Tibial artery (tissue), 4 donors: ENCODE data around the gene MUC5B.

ENCODE experiments used
- DNase-seq, 2 donors: peaks; one replicate each; pipeline ENCODE4 v3.0.0-alpha.2; 2019
- H3K27ac ChIP-seq, 2 donors: fragments of 200-600 bp; sonication (generic) in 1 of 2; 1 replicate in 1 of 2; 2 replicates in 1 of 2; pipeline ENCODE4 v1.5.1; 2018 to 2019; ENCODE audit warnings: mild to moderate bottlenecking in 1 of 2
- H3K27me3 ChIP-seq, 2 donors: fragments of 200-600 bp; sonication (generic) in 1 of 2; one replicate each; pipeline versions ENCODE4 v1.5.1 to v1.6.0; 2016 to 2019
- H3K36me3 ChIP-seq, 3 donors: fragments of 200-600 bp; sonication (generic) in 2 of 3; one replicate each; pipeline ENCODE4 v1.5.1; 2016 to 2019; ENCODE audit warnings: mild to moderate bottlenecking in 2 of 3
- H3K4me1 ChIP-seq, 4 donors: fragments of 200-600 bp; sonication (generic) in 2 of 4; 1 replicate in 3 of 4; 2 replicates in 1 of 4; pipeline ENCODE4 v1.5.1; 2016 to 2019
- H3K4me3 ChIP-seq, 2 donors: fragments of 200-600 bp; sonication (generic) in 1 of 2; 1 replicate in 1 of 2; 2 replicates in 1 of 2; pipeline ENCODE4 v1.5.1; 2018 to 2019; ENCODE audit warnings: mild to moderate bottlenecking in 2 of 2
- H3K9me3 ChIP-seq, 3 donors: fragments of 200-600 bp; sonication (generic) in 1 of 3; one replicate each; pipeline ENCODE4 v1.5.1; 2016 to 2019
- intact Hi-C: fragments of 100-400 bp; cut with DNase I; formaldehyde crosslinking; loops from one replicate; pipeline ENCODE4 v1.15.0; 2023; ENCODE audit warnings: low total_unique reads
- TF ChIP-seq, protein P1 (sequence below), 2 experiments: fragments of 200-600 bp in 1 of 2; fragments of 450-650 bp in 1 of 2; IDR thresholded peaks; one replicate each; pipeline ENCODE4 v1.5.1; 2017 to 2019; ENCODE audit warnings: antibody characterized with exemption in 2 of 2, mild to moderate bottlenecking in 1 of 2, moderate library complexity in 1 of 2

Gene MUC5B

DNA sequence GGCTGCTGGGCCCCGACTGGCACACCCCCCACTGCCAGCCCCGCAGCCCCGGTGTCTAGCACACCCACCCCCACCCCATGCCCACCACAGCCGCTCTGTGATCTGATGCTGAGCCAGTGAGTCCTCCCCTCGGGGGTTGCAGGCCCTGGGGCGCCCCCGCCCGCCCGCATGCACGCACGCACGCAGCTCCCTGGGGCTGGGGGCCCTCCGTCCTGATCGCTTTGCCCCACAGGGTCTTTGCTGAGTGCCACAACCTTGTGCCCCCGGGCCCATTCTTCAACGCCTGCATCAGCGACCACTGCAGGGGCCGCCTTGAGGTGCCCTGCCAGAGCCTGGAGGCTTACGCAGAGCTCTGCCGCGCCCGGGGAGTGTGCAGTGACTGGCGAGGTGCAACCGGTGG lies 32.3 kb downstream of the MUC5B start:
- H3K4me1 ChIP-seq = no peaks in the 10 kb centered on the region
- no peak for DNase-seq
- intact Hi-C loops = no loop called here
- H3K27ac ChIP-seq = no peak overlapping the region
- H3K27me3 ChIP-seq = peaks cover 0 to 10% of the 10 kb centered on the region in 2 donors
- TF ChIP-seq, protein P1, sequence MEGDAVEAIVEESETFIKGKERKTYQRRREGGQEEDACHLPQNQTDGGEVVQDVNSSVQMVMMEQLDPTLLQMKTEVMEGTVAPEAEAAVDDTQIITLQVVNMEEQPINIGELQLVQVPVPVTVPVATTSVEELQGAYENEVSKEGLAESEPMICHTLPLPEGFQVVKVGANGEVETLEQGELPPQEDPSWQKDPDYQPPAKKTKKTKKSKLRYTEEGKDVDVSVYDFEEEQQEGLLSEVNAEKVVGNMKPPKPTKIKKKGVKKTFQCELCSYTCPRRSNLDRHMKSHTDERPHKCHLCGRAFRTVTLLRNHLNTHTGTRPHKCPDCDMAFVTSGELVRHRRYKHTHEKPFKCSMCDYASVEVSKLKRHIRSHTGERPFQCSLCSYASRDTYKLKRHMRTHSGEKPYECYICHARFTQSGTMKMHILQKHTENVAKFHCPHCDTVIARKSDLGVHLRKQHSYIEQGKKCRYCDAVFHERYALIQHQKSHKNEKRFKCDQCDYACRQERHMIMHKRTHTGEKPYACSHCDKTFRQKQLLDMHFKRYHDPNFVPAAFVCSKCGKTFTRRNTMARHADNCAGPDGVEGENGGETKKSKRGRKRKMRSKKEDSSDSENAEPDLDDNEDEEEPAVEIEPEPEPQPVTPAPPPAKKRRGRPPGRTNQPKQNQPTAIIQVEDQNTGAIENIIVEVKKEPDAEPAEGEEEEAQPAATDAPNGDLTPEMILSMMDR (IDR thresholded peaks at IDR 0.05) = no peak
- H3K9me3 ChIP-seq = no peaks in the 10 kb centered on the region
- H3K36me3 ChIP-seq = no peaks in the 10 kb centered on the region
- no peak overlapping the region for H3K4me3 ChIP-seq

DNA sequence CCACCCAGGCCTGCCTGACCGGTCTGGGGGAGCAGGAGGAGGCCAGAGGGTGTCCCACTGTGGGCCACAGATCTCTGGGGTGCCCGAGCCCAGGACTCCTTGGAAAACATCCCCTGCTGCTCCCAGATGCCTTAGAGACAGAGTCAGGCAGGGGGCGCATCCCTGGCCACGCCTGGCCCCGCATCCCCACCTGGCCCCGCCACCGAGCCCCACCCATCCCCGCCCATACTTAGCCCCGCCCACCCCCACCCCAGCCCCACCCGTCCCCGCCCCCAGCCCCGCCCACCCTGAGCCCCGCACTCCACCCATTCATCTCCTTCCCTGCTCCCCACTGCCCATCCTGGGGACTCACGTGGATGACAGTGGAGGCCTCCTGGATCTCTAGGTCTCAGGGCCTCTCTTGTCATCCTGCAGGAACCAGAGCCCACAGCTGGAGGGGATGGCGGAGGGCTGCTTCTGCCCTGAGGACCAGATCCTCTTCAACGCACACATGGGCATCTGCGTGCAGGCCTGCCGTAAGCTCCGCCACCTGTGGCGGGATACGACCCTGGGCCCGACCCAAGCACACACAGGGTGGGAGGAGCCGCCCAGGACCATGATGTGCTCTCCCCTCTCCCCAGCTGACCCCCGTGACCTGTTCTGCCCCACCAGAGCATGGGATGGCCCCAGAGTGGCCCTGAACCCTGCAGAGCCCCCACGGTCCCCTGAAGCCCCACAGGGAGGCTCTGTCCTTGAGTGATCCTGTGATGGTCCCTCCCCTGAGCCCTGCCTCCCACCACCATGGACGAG lies 33.6 kb downstream of the MUC5B start:
- no peaks in the 10 kb centered on the region for H3K36me3 ChIP-seq
- H3K27ac ChIP-seq = no peak overlapping the region
- H3K4me1 ChIP-seq = no peaks in the 10 kb centered on the region
- H3K9me3 ChIP-seq = no peaks in the 10 kb centered on the region
- DNase-seq = no peak
- TF ChIP-seq, protein P1 (IDR thresholded peaks at IDR 0.05) = no peak
- H3K4me3 ChIP-seq = no peak overlapping the region
- intact Hi-C loops = no loop called here
- H3K27me3 ChIP-seq = peaks cover 0 to 10% of the 10 kb centered on the region in 2 donors

DNA sequence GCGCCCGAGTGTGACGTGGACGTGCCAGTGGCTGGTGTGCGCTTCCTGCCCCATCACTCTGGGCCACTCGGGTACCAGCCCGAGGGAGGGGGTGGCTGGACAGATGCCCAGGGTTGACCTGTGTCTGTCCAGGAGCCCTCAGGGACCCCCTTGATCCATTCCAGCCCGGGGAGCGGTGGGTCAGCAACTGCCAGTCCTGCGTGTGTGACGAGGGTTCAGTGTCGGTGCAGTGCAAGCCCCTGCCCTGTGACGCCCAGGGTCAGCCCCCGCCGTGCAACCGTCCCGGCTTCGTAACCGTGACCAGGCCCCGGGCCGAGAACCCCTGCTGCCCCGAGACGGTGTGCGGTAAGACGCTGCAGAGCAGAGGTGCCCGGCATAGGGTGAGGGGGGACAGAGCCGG lies 34.5 kb downstream of the MUC5B start:
- Histone ChIP-seq H3K27ac (no peak overlapping the region), H3K4me1 (peaks cover 0 to 9% (median 6%) of the 10 kb centered on the region in 4 donors), H3K9me3 (no peaks in the 10 kb centered on the region), H3K4me3 (no peak overlapping the region), H3K36me3 (no peaks in the 10 kb centered on the region), H3K27me3 (peaks cover 0 to 10% of the 10 kb centered on the region in 2 donors)
- intact Hi-C loops = no loop called here
- TF ChIP-seq, protein P1 (IDR thresholded peaks at IDR 0.05) = no peak
- DNase-seq = no peak

DNA sequence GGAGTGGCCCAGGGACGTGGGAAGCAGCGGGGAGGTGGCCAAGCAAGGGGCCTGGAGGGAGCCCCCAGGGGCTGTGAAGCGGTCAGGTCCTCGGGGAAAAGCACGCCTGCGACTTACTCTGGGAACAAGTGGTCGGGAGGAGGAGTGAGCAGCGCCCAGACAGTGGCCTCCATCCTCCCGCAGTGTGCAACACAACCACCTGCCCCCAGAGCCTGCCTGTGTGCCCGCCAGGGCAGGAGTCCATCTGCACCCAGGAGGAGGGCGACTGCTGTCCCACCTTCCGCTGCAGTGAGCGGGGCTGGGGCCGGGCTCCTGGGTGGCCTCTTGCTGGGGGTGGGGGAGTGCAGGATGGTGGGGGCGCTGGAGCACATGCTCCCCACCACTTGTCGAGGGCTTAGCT lies 35.0 kb downstream of the MUC5B start:
- Histone ChIP-seq H3K4me3 (no peak overlapping the region), H3K27me3 (peaks cover 0 to 10% of the 10 kb centered on the region in 2 donors), H3K9me3 (no peaks in the 10 kb centered on the region), H3K27ac (no peak overlapping the region), H3K4me1 (peaks cover 0 to 12% (median 9%) of the 10 kb centered on the region in 4 donors), H3K36me3 (no peaks in the 10 kb centered on the region)
- TF ChIP-seq, protein P1 (IDR thresholded peaks at IDR 0.05) = no peak
- intact Hi-C loops = no loop called here
- DNase-seq = no peak

DNA sequence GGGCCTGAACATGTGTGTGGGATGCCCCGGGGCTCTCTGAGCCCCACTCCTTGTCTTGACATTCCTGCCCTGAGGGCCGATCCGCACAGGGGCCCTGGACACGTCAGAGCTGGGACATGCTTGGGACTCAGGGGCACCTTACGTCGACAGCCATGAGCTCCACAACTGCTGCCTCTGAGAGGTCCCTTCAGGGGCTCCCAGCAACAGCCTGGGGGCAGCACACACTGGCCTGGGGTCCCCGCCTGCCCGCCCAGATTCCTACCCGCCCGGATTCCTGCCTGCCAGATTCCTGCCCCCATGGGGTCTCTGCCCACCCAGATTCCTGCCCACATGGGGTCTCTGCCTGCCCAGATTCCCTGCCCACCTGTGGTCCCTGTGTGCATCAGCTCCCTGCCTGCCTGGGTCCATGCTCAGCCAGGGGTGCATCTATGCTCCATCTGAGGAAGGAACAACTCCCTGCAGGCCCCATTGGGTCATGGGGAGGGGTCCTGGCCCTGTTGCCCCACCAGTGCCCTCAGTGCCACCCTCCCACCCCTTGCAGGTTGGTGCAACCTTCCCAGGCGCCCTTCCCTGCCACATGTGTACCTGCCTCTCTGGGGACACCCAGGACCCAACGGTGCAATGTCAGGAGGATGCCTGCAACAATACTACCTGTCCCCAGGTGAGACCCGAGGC lies 35.7 kb downstream of the MUC5B start:
- DNase-seq = no peak
- H3K36me3 ChIP-seq = no peaks in the 10 kb centered on the region

More for the DNA sequence above, 35.7 kb downstream of the MUC5B start:
- H3K27me3 ChIP-seq = peaks cover 0 to 10% of the 10 kb centered on the region in 2 donors
- no peak overlapping the region for H3K27ac ChIP-seq
- H3K4me1 ChIP-seq = peaks cover 0 to 16% (median 13%) of the 10 kb centered on the region in 4 donors
- no peaks in the 10 kb centered on the region for H3K9me3 ChIP-seq
- TF ChIP-seq, protein P1 (IDR thresholded peaks at IDR 0.05) = no peak
- intact Hi-C loops = no loop called here
- no peak overlapping the region for H3K4me3 ChIP-seq
